ENCODE measurements around the gene ASF1A. TPM values are rescaled to one million over a fixed set of nuclear protein-coding genes. Genes with fewer than 3 reads are reported as not detected.
"Not testable (repeated sequence)": the region's sequence is repeated elsewhere in the genome, so short reads cannot be mapped to it uniquely, and the experiment has no call there.

The ASF1A gene
- total RNA-seq, 1 donor from 2014 or later = 30.5 TPM

DNA sequence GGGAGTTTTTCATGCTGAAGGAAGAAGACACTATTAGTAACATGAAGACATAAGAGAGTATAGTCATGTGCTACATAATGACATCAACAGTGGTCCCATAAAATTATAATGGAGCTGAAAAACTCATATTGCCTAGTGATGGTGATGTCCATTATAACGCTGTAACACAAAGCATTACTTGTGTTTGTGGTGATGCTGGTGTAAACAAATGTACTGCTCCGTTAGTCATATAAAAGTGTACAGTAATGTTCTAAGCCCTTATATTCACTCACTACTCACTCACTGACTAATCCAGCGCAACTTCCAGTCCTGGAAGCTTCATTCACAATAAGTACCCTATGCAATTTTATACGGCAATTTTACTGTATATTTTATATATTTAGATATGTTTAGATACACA lies 26.8 kb upstream of the ASF1A start:
- H3K36me3 Mint-ChIP-seq (ENCODE audit: insufficient read depth) = peaks cover 26% of the 10 kb centered on the region
- H3K27me3 Mint-ChIP-seq = no peaks in the 10 kb centered on the region
- no peaks in the 10 kb centered on the region for H3K4me1 Mint-ChIP-seq (ENCODE audit: low read depth)
- no peak overlapping the region for H3K4me3 Mint-ChIP-seq (ENCODE audit: low read depth)
- no peak for TF ChIP-seq CTCF (IDR thresholded peaks at IDR 0.05; ENCODE audit: unreplicated experiment)
- DNase-seq (ENCODE audit: low spot score, unreplicated experiment) = no peak
- peaks cover 31% of the 10 kb centered on the region for H3K9me3 Mint-ChIP-seq (ENCODE audit: low read depth)
- H3K27ac Mint-ChIP-seq = no peak overlapping the region

DNA sequence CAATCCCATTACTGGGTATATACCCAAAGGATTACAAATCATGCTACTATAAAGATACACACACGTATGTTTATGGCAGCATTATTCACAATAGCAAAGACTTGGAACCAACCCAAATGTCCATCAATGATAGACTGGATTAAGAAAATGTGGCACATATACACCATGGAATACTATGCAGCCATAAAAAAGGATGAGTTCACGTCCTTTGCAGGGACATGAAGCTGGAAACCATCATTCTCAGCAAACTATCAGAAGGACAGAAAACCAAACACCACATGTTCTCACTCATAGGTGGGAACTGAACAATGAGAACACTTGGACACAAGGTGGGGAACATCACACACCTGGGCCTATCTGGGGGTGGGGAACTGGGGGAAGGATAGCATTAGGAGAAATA lies 25.1 kb upstream of the ASF1A start:
- not testable (repeated sequence) for H3K27ac Mint-ChIP-seq; H3K4me3 Mint-ChIP-seq (ENCODE audit: low read depth); DNase-seq (ENCODE audit: low spot score, unreplicated experiment); H3K27me3 Mint-ChIP-seq; H3K4me1 Mint-ChIP-seq (ENCODE audit: low read depth)
- peaks cover 27% of the 10 kb centered on the region for H3K9me3 Mint-ChIP-seq (ENCODE audit: low read depth)
- H3K36me3 Mint-ChIP-seq (ENCODE audit: insufficient read depth) = peaks cover 21% of the 10 kb centered on the region

DNA sequence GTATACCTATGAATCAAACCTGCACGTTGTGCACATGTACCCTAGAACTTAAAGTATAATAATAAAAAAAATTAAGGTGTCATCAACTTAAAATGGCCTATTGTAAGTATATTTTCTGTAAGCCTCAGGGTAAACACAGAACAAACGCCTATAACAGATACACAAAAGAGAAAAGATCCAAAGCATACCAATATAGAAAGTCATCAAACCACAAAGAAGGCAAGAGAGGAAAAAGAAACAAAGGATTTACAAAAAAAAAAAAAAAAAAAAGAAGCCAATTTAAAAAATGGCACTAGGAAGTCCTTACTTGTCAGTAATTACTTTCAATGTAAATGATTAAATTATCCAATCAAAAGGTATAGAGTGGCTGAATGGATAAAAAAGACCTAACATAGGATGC lies 24.6 kb upstream of the ASF1A start:
- no peak for DNase-seq (ENCODE audit: low spot score, unreplicated experiment)
- Mint-ChIP-seq H3K4me3 (ENCODE audit: low read depth) (no peak overlapping the region), H3K27me3 (no peaks in the 10 kb centered on the region), H3K9me3 (ENCODE audit: low read depth) (peaks cover 27% of the 10 kb centered on the region), H3K4me1 (ENCODE audit: low read depth) (peaks cover 2% of the 10 kb centered on the region), H3K27ac (no peak overlapping the region), H3K36me3 (ENCODE audit: insufficient read depth) (peaks cover 21% of the 10 kb centered on the region)
- TF ChIP-seq CTCF (IDR thresholded peaks at IDR 0.05; ENCODE audit: unreplicated experiment) = no peak

GRCh38 chr6:118869894-118870589 lies 23.9 kb upstream of the ASF1A start:
- H3K27ac Mint-ChIP-seq = no peak overlapping the region
- H3K4me3 Mint-ChIP-seq (ENCODE audit: low read depth) = no peak overlapping the region
- peaks cover 27% of the 10 kb centered on the region for H3K9me3 Mint-ChIP-seq (ENCODE audit: low read depth)
- no peak for TF ChIP-seq CTCF (IDR thresholded peaks at IDR 0.05; ENCODE audit: unreplicated experiment)
- peaks cover 21% of the 10 kb centered on the region for H3K36me3 Mint-ChIP-seq (ENCODE audit: insufficient read depth)
- peaks cover 2% of the 10 kb centered on the region for H3K4me1 Mint-ChIP-seq (ENCODE audit: low read depth)
- DNase-seq (ENCODE audit: low spot score, unreplicated experiment) = no peak
- no peaks in the 10 kb centered on the region for H3K27me3 Mint-ChIP-seq

DNA sequence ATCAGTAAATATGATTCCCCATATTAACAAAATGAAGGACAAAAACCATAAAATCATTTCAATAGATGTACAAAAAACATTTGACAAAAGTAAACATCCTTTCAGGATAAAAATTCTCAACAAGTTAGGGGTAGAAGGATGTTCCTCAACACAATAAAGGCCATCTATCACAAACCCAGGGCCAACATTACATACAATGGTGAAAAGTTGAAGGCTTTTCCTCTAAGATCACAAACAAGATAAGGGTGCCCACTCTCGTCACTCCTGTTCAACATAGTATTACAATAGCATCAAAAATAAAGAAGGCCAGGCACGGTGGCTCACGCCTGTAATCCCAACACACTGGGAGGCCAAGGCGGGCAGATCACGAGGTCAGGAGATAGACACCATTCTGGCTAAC lies 22.6 kb upstream of the ASF1A start:
- Mint-ChIP-seq H3K27ac (no peak overlapping the region), H3K27me3 (no peaks in the 10 kb centered on the region), H3K9me3 (ENCODE audit: low read depth) (peaks cover 27% of the 10 kb centered on the region), H3K4me3 (ENCODE audit: low read depth) (no peak overlapping the region), H3K36me3 (ENCODE audit: insufficient read depth) (peaks cover 23% of the 10 kb centered on the region), H3K4me1 (ENCODE audit: low read depth) (peaks cover 2% of the 10 kb centered on the region)
- no peak for TF ChIP-seq CTCF (IDR thresholded peaks at IDR 0.05; ENCODE audit: unreplicated experiment)
- no peak for DNase-seq (ENCODE audit: low spot score, unreplicated experiment)

DNA sequence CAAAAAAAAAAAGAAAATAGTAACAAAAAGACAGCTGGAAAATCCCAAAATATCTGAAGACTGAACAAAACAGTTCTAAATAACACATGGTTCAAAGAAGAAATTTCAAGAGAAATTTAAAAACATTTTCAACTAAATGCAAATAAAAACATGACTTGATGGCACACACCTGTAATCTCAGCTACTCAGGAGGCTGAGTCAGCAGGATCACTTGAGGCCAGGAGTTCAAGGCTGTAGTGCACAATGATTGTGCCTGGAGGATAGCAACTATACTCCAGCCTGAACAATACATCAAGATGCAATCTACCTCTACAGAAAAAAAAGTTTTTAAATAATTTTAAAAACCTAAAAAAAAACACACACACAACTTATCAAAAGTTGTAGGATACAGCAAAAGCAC lies 21.6 kb upstream of the ASF1A start:
- Mint-ChIP-seq H3K4me3 (ENCODE audit: low read depth) (no peak overlapping the region), H3K27ac (no peak overlapping the region), H3K27me3 (no peaks in the 10 kb centered on the region), H3K36me3 (ENCODE audit: insufficient read depth) (peaks cover 23% of the 10 kb centered on the region), H3K4me1 (ENCODE audit: low read depth) (peaks cover 3% of the 10 kb centered on the region), H3K9me3 (ENCODE audit: low read depth) (peaks cover 27% of the 10 kb centered on the region)
- TF ChIP-seq CTCF (IDR thresholded peaks at IDR 0.05; ENCODE audit: unreplicated experiment) = no peak
- DNase-seq (ENCODE audit: low spot score, unreplicated experiment) = no peak
